Uterus (tissue), 2 donors: ENCODE results near the gene PWP2.

ENCODE experiments used
- POLR2A ChIP-seq, 2 donors: fragments of 450-650 bp; IDR thresholded peaks; one replicate each; pipeline ENCODE4 v1.6.1; 2016; ENCODE audit warnings: antibody characterized with exemption in 2 of 2, mild to moderate bottlenecking in 1 of 2, moderate library complexity in 1 of 2
- TF ChIP-seq, protein P1 (sequence below), 4 experiments: fragments of 200-600 bp in 2 of 4; fragments of 450-650 bp in 2 of 4; sonication (generic) in 2 of 4; IDR thresholded peaks; one replicate each; pipeline ENCODE4 v1.5.1; 2016 to 2019; ENCODE audit warnings: antibody characterized with exemption in 4 of 4, mild to moderate bottlenecking in 2 of 4, moderate library complexity in 1 of 4

DNA sequence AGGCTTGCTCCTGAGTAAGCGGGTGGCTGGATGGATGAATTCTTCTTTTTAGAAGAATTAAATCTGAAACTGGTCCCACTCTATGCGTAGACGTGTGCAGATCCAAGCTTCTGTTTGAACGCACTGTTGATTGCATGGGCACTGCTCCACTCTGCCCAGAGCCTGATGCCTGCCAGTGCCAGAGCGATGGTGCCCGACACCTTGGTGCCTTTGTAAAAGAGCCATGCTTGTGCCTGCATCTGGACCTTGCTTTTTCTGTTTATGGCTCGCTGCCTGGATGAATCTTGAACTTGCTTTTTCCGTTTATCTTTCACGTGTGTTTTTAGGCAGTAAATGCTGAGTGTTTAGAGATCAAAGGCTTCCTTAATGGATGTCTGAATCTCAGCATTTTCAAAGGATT, 15.0 kb upstream of the PWP2 start:
- TF ChIP-seq, protein P1, sequence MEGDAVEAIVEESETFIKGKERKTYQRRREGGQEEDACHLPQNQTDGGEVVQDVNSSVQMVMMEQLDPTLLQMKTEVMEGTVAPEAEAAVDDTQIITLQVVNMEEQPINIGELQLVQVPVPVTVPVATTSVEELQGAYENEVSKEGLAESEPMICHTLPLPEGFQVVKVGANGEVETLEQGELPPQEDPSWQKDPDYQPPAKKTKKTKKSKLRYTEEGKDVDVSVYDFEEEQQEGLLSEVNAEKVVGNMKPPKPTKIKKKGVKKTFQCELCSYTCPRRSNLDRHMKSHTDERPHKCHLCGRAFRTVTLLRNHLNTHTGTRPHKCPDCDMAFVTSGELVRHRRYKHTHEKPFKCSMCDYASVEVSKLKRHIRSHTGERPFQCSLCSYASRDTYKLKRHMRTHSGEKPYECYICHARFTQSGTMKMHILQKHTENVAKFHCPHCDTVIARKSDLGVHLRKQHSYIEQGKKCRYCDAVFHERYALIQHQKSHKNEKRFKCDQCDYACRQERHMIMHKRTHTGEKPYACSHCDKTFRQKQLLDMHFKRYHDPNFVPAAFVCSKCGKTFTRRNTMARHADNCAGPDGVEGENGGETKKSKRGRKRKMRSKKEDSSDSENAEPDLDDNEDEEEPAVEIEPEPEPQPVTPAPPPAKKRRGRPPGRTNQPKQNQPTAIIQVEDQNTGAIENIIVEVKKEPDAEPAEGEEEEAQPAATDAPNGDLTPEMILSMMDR (IDR thresholded peaks at IDR 0.05) = no peak
- TF ChIP-seq POLR2A (IDR thresholded peaks at IDR 0.05) = no peak
